H9 (cell line): Measurements from ENCODE around the gene CD86. TPM values are rescaled to one million over a fixed set of nuclear protein-coding genes. Genes with fewer than 3 reads are reported as not detected.

ENCODE experiments used
- DNase-seq: peaks from one replicate; pipeline ENCODE4 v3.0.0-alpha.2; 2017
- H2AFZ ChIP-seq: one replicate; pipeline ENCODE4 v1.6.1; 2013; ENCODE audit warnings: mild to moderate bottlenecking, low read length, control low read depth, moderate library complexity
- H2AK5ac ChIP-seq: 2 replicates; pipeline ENCODE4 v1.6.1; 2013; ENCODE audit warnings: low read length, control low read depth, mixed read lengths; ENCODE audit not compliant: insufficient read length
- H2BK120ac ChIP-seq: one replicate; pipeline ENCODE4 v1.6.1; 2013; ENCODE audit warnings: low read depth, mild to moderate bottlenecking, low read length, control low read depth, inconsistent platforms; ENCODE audit not compliant: poor library complexity, severe bottlenecking
- H2BK12ac ChIP-seq: 2 replicates; pipeline ENCODE4 v1.6.1; 2013; ENCODE audit warnings: low read length, control low read depth, mixed read lengths, low read depth; ENCODE audit not compliant: insufficient read length
- H2BK15ac ChIP-seq: 2 replicates; pipeline ENCODE4 v1.6.1; 2013; ENCODE audit warnings: low read depth, low read length, control low read depth
- H2BK20ac ChIP-seq: one replicate; pipeline ENCODE4 v1.6.1; 2013; ENCODE audit warnings: low read depth, mild to moderate bottlenecking, low read length, control low read depth, inconsistent platforms; ENCODE audit not compliant: poor library complexity, severe bottlenecking
- H2BK5ac ChIP-seq: 2 replicates; pipeline ENCODE4 v1.6.1; 2013; ENCODE audit warnings: low read length, control low read depth, mixed read lengths; ENCODE audit not compliant: insufficient read length
- H3K14ac ChIP-seq: 2 replicates; pipeline ENCODE4 v1.6.1; 2013; ENCODE audit warnings: low read length, control low read depth; ENCODE audit not compliant: insufficient read depth
- H3K18ac ChIP-seq: 2 replicates; pipeline ENCODE4 v1.6.1; 2013; ENCODE audit warnings: low read depth, mild to moderate bottlenecking, mixed read lengths, low read length, control low read depth; ENCODE audit not compliant: insufficient read length
- H3K23ac ChIP-seq: 2 replicates; pipeline ENCODE4 v1.6.1; 2013; ENCODE audit warnings: low read length, control low read depth, mixed read lengths, low read depth; ENCODE audit not compliant: insufficient read length
- H3K23me2 ChIP-seq: 2 replicates; pipeline ENCODE4 v1.6.1; 2013; ENCODE audit warnings: low read depth, mild to moderate bottlenecking, mixed read lengths, low read length, control low read depth; ENCODE audit not compliant: insufficient read length, poor library complexity, severe bottlenecking
- H3K27ac ChIP-seq: 2 replicates; pipeline ENCODE4 v1.5.1; 2013; ENCODE audit warnings: low read length, control low read depth, mixed read lengths, low read depth; ENCODE audit not compliant: insufficient read length
- H3K27me3 ChIP-seq: 2 replicates; pipeline ENCODE4 v1.6.1; 2013; ENCODE audit warnings: low read length, control low read depth, inconsistent platforms; ENCODE audit not compliant: insufficient read depth
- H3K4ac ChIP-seq: 2 replicates; pipeline ENCODE4 v1.6.1; 2013; ENCODE audit warnings: low read depth, mild to moderate bottlenecking, control low read depth, inconsistent platforms, low read length, moderate library complexity
- H3K4me1 ChIP-seq: 2 replicates; pipeline ENCODE4 v1.6.1; 2013; ENCODE audit warnings: low read length, control low read depth, inconsistent platforms; ENCODE audit not compliant: insufficient read depth
- H3K4me2 ChIP-seq: 2 replicates; pipeline ENCODE4 v1.6.1; 2013; ENCODE audit warnings: low read length, control low read depth, mixed read lengths; ENCODE audit not compliant: insufficient read length, insufficient read depth
- H3K56ac ChIP-seq: 2 replicates; pipeline ENCODE4 v1.6.1; 2013; ENCODE audit warnings: low read depth, mild to moderate bottlenecking, mixed read lengths, low read length, control low read depth; ENCODE audit not compliant: insufficient read length
- H3K79me1 ChIP-seq: 2 replicates; pipeline ENCODE4 v1.6.1; 2013; ENCODE audit warnings: low read depth, mild to moderate bottlenecking, moderate library complexity, low read length, control low read depth, inconsistent platforms; ENCODE audit not compliant: insufficient read depth, poor library complexity, severe bottlenecking
- H3K79me2 ChIP-seq: 2 replicates; pipeline ENCODE4 v1.6.1; 2013; ENCODE audit warnings: low read length, control low read depth, inconsistent platforms; ENCODE audit not compliant: insufficient read depth
- H3K9ac ChIP-seq: 2 replicates; pipeline ENCODE4 v1.6.1; 2013; ENCODE audit warnings: low read length, control low read depth, mixed read lengths; ENCODE audit not compliant: insufficient read length; ENCODE audit errors: extremely low read depth
- H3K9me3 ChIP-seq: one replicate; pipeline ENCODE4 v1.6.1; 2013; ENCODE audit warnings: low read depth, low read length, inconsistent platforms; ENCODE audit not compliant: control insufficient read depth
- H3T11ph ChIP-seq: one replicate; pipeline ENCODE4 v1.6.1; 2013; ENCODE audit warnings: mild to moderate bottlenecking, low read length, control low read depth, inconsistent platforms
- H4K20me1 ChIP-seq: one replicate; pipeline ENCODE4 v1.6.1; 2013; ENCODE audit not compliant: control insufficient read depth, insufficient read length, insufficient read depth
- H4K5ac ChIP-seq: 2 replicates; pipeline ENCODE4 v1.6.1; 2013; ENCODE audit warnings: low read depth, mild to moderate bottlenecking, mixed read lengths, low read length, control low read depth; ENCODE audit not compliant: insufficient read length
- H4K8ac ChIP-seq: replicated peaks from 2 replicates; pipeline ENCODE4 v1.6.1; 2013; ENCODE audit warnings: low read length, control low read depth, mixed read lengths, low read depth; ENCODE audit not compliant: insufficient read length
- H4K91ac ChIP-seq: 2 replicates; pipeline ENCODE4 v1.6.1; 2013; ENCODE audit warnings: low read depth, mild to moderate bottlenecking, moderate library complexity, mixed read lengths, low read length, control low read depth; ENCODE audit not compliant: insufficient read length
- H3K27ac Mint-ChIP-seq, 3 experiments: 2 replicates in 2 of 3; 3 replicates in 1 of 3; pipeline ENCODE4 v1.8.0; 2020 to 2021; ENCODE audit warnings: mixed read lengths in 3 of 3, mild to moderate bottlenecking in 1 of 3, moderate library complexity in 1 of 3
- H3K27me3 Mint-ChIP-seq: 2 replicates; pipeline ENCODE4 v1.8.0; 2021; ENCODE audit warnings: low read depth, mild to moderate bottlenecking, moderate library complexity, mixed read lengths
- H3K36me3 Mint-ChIP-seq, 3 experiments: 2 replicates in 2 of 3; 3 replicates in 1 of 3; pipeline ENCODE4 v1.8.0; 2020 to 2021; ENCODE audit warnings: low read depth in 3 of 3, mixed read lengths in 3 of 3; ENCODE audit not compliant: insufficient read depth in 1 of 3
- H3K4me1 Mint-ChIP-seq, 2 experiments: 2 replicates each; pipeline ENCODE4 v1.8.0; 2020; ENCODE audit warnings: mixed read lengths in 2 of 2
- H3K4me3 Mint-ChIP-seq, 2 experiments: 2 replicates in 1 of 2; 3 replicates in 1 of 2; pipeline ENCODE4 v1.8.0; 2020 to 2021; ENCODE audit warnings: mild to moderate bottlenecking in 2 of 2, mixed read lengths in 2 of 2, moderate library complexity in 1 of 2
- H3K9me3 Mint-ChIP-seq, 2 experiments: 2 replicates in 1 of 2; 3 replicates in 1 of 2; pipeline ENCODE4 v1.8.0; 2020; ENCODE audit warnings: mild to moderate bottlenecking in 2 of 2, mixed read lengths in 2 of 2, moderate library complexity in 1 of 2
- WGBS: extraction: QIAGEN DNeasy Blood & Tissue Kit; methylation state at CpG from one replicate; pipeline ENCODE4 v1.1.7; 2013; ENCODE audit warnings: missing lambda C conversion rate, low lambda C conversion rate, mixed read lengths; ENCODE audit not compliant: insufficient read length; ENCODE audit errors: extremely low coverage; 5-methylcytosine and 5-hydroxymethylcytosine counted together
- total RNA-seq: library from RNA; stranded (reverse); gene quantifications from 2 replicates; pipeline ENCODE4 v1.2.1, GENCODE V29; 2021
- TF ChIP-seq, protein P1 (sequence below): fragments of 200-600 bp; sonication (generic); conservative IDR thresholded peaks from 3 replicates; pipeline ENCODE4 v1.8.0; 2021; ENCODE audit warnings: antibody characterized with exemption, mild to moderate bottlenecking

Gene CD86
- total RNA-seq, 1 experiment from 2014 or later: not detected

DNA sequence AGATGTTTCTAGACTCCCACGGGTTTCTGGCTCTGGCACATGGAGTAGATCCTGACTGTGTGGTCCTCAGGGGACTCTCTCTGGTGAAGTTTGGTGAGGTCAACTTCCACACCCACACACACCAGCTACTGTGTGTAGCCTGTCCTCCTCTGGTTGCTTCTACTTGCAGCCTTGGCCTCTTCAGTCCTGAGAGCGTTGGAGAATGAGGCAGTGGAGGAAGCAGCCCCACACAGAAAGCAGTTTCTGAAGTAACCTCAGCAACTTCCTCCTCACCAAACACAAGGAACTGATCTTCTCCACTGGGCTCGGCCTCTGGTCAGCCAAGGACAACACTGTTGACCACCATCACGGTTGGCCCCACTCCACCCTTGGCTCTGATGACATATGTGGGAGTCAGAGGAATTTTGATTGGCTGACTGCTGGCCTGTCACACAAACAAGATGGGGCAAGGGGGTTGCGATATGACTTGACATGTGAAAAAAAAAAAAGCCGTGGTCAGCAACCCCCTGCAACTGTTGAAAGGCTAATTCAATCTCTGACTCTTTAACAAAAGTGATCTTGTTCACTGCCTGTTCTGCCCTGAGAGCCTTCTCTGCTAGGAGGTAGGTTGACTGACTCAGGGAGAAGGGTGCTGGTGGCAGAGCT lies 19.6 kb downstream of the CD86 start:
- no CpG with 5 or more reads among the region's 6 CpGs for WGBS
- H3K4me1 ChIP-seq: no peaks in the 10 kb centered on the region
- no peak overlapping the region for H3K4me2 ChIP-seq

More for the DNA sequence above, 19.6 kb downstream of the CD86 start:
- Mint-ChIP-seq H3K9me3 (peaks cover 0 to 3% of the 10 kb centered on the region in 2 experiments; a peak in 1 of 5 replicates), H3K4me1 (peaks cover 1 to 3% of the 10 kb centered on the region in 2 experiments; a peak in 3 of 4 replicates), H3K4me3 (no peak overlapping the region), H3K27ac (no peak overlapping the region), H3K27me3 (peaks cover 3% of the 10 kb centered on the region; the same call in 1 of the 2 replicates), H3K36me3 (no peaks in the 10 kb centered on the region; a peak in 1 of 7 replicates)
- Histone ChIP-seq H2AFZ (no peak overlapping the region), H3K79me1 (no peaks in the 10 kb centered on the region), H4K20me1 (no peaks in the 10 kb centered on the region), H3K18ac (no peak overlapping the region), H2BK15ac (no peak overlapping the region), H3K14ac (no peak overlapping the region), H3K4ac (no peak overlapping the region), H3K27me3 (no peaks in the 10 kb centered on the region), H3K23ac (no peak overlapping the region), H2BK5ac (no peak overlapping the region), H3T11ph (no peak overlapping the region), H4K5ac (no peak overlapping the region), H2AK5ac (no peak overlapping the region), H2BK12ac (no peak overlapping the region), H3K56ac (no peak overlapping the region), H3K27ac (no peak overlapping the region), H2BK20ac (no peak overlapping the region), H4K91ac (no peak overlapping the region), H2BK120ac (no peak overlapping the region), H3K23me2 (no peaks in the 10 kb centered on the region), H3K9ac (no peak overlapping the region), H4K8ac (no peak overlapping the region), H3K9me3 (no peaks in the 10 kb centered on the region), H3K79me2 (no peaks in the 10 kb centered on the region)
- TF ChIP-seq, protein P1, sequence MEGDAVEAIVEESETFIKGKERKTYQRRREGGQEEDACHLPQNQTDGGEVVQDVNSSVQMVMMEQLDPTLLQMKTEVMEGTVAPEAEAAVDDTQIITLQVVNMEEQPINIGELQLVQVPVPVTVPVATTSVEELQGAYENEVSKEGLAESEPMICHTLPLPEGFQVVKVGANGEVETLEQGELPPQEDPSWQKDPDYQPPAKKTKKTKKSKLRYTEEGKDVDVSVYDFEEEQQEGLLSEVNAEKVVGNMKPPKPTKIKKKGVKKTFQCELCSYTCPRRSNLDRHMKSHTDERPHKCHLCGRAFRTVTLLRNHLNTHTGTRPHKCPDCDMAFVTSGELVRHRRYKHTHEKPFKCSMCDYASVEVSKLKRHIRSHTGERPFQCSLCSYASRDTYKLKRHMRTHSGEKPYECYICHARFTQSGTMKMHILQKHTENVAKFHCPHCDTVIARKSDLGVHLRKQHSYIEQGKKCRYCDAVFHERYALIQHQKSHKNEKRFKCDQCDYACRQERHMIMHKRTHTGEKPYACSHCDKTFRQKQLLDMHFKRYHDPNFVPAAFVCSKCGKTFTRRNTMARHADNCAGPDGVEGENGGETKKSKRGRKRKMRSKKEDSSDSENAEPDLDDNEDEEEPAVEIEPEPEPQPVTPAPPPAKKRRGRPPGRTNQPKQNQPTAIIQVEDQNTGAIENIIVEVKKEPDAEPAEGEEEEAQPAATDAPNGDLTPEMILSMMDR: no peak
- DNase-seq: no peak
